Kidney epithelial cell (primary cell): ENCODE results near the gene TBC1D21. TPM values are rescaled to one million over a fixed set of nuclear protein-coding genes. Genes with fewer than 3 reads are reported as not detected.
A peak's percentile ranks its signal among the peaks of the same experiment; 100 is the strongest.

Experiments used
- DNase-seq: peaks from one replicate; pipeline ENCODE4 v3.0.0-alpha.2; 2010; ENCODE audit warnings: low read depth
- H3K27me3 ChIP-seq: 2 replicates; pipeline ENCODE4 v1.6.0; 2011; ENCODE audit warnings: low read length; ENCODE audit not compliant: control insufficient read depth, insufficient read depth
- H3K36me3 ChIP-seq: 2 replicates; pipeline ENCODE4 v1.5.1; 2011; ENCODE audit warnings: low read length; ENCODE audit not compliant: control insufficient read depth, insufficient read depth
- H3K4me3 ChIP-seq: 2 replicates; pipeline ENCODE4 v1.5.1; 2011; ENCODE audit warnings: low read depth, mild to moderate bottlenecking, control low read depth, low read length
- CTCF ChIP-seq: IDR thresholded peaks from 2 replicates; pipeline ENCODE4 v1.5.1; 2011; ENCODE audit warnings: mild to moderate bottlenecking, moderate library complexity, low read length, control low read depth, inconsistent platforms; ENCODE audit not compliant: insufficient read depth, poor library complexity, severe bottlenecking
- total RNA-seq: library from RNA; depleted of rRNA; stranded (reverse); fragments of >200 nt; gene quantifications from 2 replicates; pipeline ENCODE4 v1.2.3, GENCODE V29; 2015

The TBC1D21 gene
- total RNA-seq, 1 donor from 2014 or later, result not detected

DNA sequence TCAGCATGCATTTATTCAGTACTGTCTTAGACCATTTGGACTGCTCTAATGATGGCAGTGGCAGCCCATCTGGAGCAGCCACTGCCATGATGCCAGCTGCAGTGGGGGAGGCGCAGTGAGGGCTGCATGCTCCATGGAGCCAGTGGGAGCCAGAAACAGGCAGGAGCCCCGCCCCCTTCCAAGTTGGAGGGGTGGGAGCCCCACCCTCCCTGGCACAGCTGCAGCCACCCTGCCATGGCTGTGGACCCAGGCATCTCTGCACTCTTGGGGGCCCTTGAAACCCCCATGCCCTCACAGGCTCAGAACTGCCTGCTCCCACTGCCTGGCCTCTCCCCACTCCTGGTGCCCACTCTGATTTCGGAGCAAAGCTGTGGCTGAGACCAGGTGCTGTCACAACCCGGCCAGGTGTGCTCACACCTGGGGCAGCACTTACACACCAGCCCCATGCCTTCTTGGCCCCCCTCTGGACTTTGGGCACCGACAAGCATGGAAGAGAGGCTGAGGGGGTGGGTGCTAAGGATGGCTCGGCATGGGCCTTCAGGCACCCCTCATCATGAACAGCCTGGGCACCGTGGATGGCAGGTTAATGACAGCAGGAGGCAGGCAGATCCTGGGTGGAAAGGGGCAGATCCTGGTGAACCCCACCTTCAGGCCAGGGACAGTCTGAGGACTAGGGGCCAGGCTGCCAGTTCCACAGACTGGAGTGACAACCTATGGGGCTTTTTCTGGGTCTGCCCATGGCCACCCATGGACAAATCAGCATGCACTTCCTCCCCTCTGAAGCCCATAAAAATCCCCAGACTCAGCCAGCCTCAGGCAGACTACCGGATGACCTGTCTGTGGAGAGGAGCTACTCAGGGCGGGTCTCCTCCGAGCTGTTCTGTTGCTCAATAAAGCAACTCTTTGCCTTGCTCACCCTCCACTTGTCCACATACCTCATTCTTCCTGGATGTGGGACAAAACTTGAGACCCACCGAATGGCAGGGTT, 18.3 kb downstream of the TBC1D21 start:
- Histone ChIP-seq H3K4me3 (no peak overlapping the region), H3K36me3 (no peaks in the 10 kb centered on the region), H3K27me3 (peaks cover 8% of the 10 kb centered on the region)
- no peak for TF ChIP-seq CTCF
- no peak for DNase-seq

- H3K27me3 ChIP-seq, result peaks cover 4% of the 10 kb centered on the region
- H3K36me3 ChIP-seq, result no peaks in the 10 kb centered on the region
- no peak for TF ChIP-seq CTCF
- DNase-seq, result no peak
- H3K4me3 ChIP-seq, result no peak overlapping the region
Measured at GRCh38 chr15:73892446-73893226, 19.3 kb downstream of the TBC1D21 start.

DNA sequence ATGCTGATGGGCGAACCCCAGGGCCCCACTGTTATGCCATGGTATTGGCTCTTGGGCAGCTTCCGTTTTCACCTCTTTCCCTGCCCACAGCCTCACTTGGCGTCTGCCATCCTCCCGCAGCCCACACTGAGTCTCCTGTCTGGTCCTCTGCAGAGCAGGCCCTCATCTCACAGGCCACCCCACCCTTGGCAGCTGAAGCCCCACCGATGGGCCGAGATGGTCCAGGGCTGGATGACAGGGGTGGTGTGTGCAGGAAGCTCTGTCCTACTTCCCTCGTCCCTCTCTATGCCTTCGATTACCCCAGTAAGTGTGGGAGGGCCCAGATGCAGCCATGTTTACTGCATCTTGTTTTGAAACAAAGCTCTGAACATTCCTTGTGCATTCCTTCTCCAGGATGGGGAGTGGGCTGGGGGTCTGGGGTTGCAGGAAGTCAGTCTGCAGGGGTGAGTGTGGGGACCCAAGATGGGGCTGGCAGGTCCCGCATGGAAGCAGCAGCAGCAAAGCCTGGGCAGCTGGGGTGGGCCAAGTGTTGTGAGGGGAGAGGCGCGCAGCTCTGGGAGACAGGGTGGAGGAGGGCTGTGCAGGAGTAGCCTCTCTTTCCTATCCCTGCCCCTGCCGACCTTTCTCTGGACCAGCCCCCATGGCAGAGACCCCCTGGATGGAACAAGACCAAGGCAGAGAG, 20.9 kb downstream of the TBC1D21 start:
- no peak for TF ChIP-seq CTCF
- no peak overlapping the region for H3K4me3 ChIP-seq
- no peak for DNase-seq

DNA sequence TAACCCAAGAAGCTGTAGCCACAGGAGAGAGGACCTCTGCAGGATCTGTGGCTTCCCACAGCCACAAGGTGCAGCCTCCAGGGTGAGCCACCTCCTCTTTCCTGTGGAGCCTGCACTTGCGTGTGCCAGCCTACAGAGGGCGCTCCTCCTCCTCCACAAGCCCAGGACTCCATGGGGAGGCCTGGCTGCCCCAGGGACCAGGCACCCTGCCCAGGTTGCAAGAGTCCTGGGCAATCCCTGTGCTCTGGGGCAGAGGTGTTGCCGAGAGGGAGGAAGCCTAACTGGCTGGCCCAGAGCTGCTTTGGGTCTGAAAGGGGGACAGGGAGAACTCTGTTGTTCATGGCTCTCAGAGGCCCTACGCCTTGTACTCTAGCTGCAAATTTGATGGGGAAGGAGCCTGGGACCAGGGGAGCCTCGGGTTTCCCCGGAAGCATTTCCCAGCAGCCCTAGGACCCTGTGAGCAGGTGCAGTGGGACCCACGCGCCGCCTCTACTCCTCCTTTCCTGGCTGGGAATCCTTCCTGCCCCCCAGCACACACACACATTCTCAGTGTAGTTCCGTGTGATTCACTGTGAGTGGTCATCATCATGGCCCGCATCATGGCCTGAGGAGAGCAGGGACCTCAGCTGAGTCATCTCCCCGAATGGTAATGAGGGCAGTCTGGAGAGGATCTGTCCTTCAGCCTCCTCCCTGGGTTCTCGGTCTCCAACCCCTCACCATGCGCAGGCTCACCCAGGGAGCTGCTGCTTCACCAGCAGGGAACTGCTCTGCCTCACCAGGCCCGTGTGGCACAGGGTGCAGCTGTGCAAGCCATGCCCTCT, 24.3 kb downstream of the TBC1D21 start:
- TF ChIP-seq CTCF, result peak; percentile 98
- no peaks in the 10 kb centered on the region for H3K36me3 ChIP-seq
- H3K27me3 ChIP-seq, result no peaks in the 10 kb centered on the region
- DNase-seq, result peak; percentile 68
- H3K4me3 ChIP-seq, result no peak overlapping the region

More for the DNA sequence above, 20.9 kb downstream of the TBC1D21 start:
- peaks cover 4% of the 10 kb centered on the region for H3K27me3 ChIP-seq
- no peaks in the 10 kb centered on the region for H3K36me3 ChIP-seq
